ACC112 (cell line): ENCODE data around the gene CCL5.

ENCODE experiments used
- H2AFZ ChIP-seq: fragments of 200-600 bp; sonication (generic); one replicate; pipeline ENCODE4 v1.6.0; 2017; ENCODE audit warnings: antibody characterized with exemption, low read length; ENCODE audit not compliant: unreplicated experiment
- H3K27ac ChIP-seq: fragments of 200-600 bp; sonication (generic); 2 replicates; pipeline ENCODE4 v1.5.1; 2014; ENCODE audit warnings: low read depth, mild to moderate bottlenecking, antibody characterized with exemption, low read length, moderate library complexity
- H3K27me3 ChIP-seq: fragments of 200-600 bp; sonication (generic); 2 replicates; pipeline ENCODE4 v1.6.1; 2014; ENCODE audit warnings: mild to moderate bottlenecking, antibody characterized with exemption, low read length, moderate library complexity, mixed read lengths; ENCODE audit not compliant: insufficient read depth
- H3K36me3 ChIP-seq: fragments of 200-600 bp; sonication (generic); 2 replicates; pipeline ENCODE4 v1.6.1; 2016; ENCODE audit warnings: mild to moderate bottlenecking, antibody characterized with exemption, low read length, moderate library complexity, mixed read lengths; ENCODE audit not compliant: insufficient read depth
- H3K4me1 ChIP-seq: fragments of 200-600 bp; sonication (generic); one replicate; pipeline ENCODE4 v1.6.1; 2016; ENCODE audit warnings: low read length, mixed read lengths; ENCODE audit not compliant: insufficient read depth, unreplicated experiment, control insufficient read depth
- H3K4me3 ChIP-seq: fragments of 200-600 bp; sonication (generic); 2 replicates; pipeline ENCODE4 v1.5.1; 2014; ENCODE audit warnings: mild to moderate bottlenecking, low read depth, low read length
- H3K79me2 ChIP-seq: fragments of 200-600 bp; sonication (generic); one replicate; pipeline ENCODE4 v1.6.0; 2016; ENCODE audit warnings: low read length; ENCODE audit not compliant: control insufficient read depth, unreplicated experiment, insufficient read depth

CCL5 gene

DNA sequence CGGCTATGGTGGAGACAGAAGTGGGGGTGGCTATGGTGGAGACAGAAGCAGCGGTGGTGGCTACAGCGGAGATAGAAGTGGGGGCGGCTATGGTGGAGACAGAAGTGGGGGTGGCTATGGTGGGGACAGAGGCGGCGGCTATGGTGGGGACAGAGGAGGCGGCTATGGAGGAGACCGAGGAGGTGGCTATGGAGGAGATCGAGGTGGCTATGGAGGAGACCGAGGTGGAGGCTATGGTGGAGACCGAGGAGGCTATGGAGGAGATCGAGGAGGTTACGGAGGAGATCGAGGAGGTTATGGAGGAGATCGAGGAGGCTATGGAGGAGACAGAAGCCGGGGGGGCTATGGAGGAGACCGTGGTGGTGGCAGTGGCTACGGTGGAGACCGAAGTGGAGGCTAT lies 35.6 kb downstream of the CCL5 start:
- Histone ChIP-seq H2AFZ (no peak overlapping the region), H3K4me3 (no peak overlapping the region), H3K27ac (no peak overlapping the region), H3K36me3 (peaks cover 51% of the 10 kb centered on the region), H3K79me2 (peaks cover 11% of the 10 kb centered on the region), H3K4me1 (peaks cover 5% of the 10 kb centered on the region), H3K27me3 (no peaks in the 10 kb centered on the region)

DNA sequence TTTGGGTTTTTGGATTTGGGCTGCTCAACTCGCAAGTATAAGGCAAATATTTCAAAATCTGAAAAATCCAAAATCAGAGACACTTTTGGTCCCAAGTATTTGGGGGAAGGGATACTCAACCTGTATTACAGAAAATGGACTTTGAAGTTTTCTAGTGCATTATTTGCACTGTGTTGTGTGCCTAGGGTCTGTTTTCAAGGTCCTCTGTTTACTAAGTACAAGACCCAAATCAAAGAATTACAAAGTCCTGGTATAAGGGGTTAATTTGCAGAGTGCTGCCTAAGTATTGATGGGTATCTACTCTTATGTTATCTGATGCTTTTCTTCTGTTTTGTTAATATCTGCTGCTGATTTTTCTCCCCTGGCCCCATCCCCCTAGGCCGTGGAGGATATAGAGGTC lies 36.5 kb downstream of the CCL5 start:
- no peak overlapping the region for H3K4me3 ChIP-seq
- peaks cover 11% of the 10 kb centered on the region for H3K79me2 ChIP-seq
- H3K4me1 ChIP-seq = peaks cover 5% of the 10 kb centered on the region
- H3K27ac ChIP-seq = no peak overlapping the region
- H2AFZ ChIP-seq = no peak overlapping the region
- H3K36me3 ChIP-seq = peaks cover 51% of the 10 kb centered on the region
- H3K27me3 ChIP-seq = no peaks in the 10 kb centered on the region

DNA sequence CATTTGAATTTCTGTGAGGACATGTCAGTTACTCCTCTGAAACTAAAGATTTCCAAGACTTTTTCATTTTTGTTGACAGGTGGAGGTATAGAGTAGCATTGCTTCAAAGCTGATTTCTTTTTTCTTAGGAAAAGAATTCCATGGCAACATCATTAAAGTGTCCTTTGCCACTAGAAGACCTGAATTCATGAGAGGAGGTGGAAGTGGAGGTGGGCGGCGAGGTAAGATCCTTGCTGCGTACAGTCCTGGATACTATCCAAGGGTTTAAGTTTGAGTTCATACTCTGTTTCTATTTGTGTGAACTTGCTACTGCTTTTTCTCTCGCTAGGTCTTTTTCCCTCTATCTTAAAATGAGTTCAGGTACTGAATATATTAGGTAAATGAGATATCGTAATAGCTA lies 37.9 kb downstream of the CCL5 start:
- Histone ChIP-seq H2AFZ (no peak overlapping the region), H3K79me2 (peaks cover 11% of the 10 kb centered on the region), H3K27ac (no peak overlapping the region), H3K4me3 (no peak overlapping the region), H3K27me3 (no peaks in the 10 kb centered on the region), H3K4me1 (peaks cover 5% of the 10 kb centered on the region), H3K36me3 (peaks cover 43% of the 10 kb centered on the region)

DNA sequence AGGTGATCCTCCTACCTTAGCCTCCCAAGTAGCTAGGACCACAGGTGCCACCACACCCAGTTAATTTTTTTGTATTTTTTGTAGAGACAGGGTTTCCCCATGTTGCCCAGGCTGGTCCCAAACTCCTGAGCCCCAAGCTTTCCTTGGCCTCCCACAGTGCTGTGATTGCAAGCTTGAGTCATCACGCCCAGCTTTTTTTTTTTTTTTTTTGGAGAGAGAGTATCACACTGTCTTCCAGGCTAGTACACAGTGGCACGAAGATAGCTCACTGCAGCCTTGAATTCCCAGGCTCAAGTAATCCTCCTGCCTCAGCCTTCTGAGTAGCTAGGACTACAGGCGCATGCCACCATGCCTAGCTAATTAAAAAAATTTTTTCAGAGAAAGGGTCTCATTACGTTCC lies 38.7 kb downstream of the CCL5 start:
- no peak overlapping the region for H3K4me3 ChIP-seq
- H2AFZ ChIP-seq = no peak overlapping the region
- H3K36me3 ChIP-seq = peaks cover 39% of the 10 kb centered on the region
- H3K27me3 ChIP-seq = no peaks in the 10 kb centered on the region
- H3K4me1 ChIP-seq = peaks cover 5% of the 10 kb centered on the region
- peaks cover 11% of the 10 kb centered on the region for H3K79me2 ChIP-seq
- H3K27ac ChIP-seq = no peak overlapping the region

DNA sequence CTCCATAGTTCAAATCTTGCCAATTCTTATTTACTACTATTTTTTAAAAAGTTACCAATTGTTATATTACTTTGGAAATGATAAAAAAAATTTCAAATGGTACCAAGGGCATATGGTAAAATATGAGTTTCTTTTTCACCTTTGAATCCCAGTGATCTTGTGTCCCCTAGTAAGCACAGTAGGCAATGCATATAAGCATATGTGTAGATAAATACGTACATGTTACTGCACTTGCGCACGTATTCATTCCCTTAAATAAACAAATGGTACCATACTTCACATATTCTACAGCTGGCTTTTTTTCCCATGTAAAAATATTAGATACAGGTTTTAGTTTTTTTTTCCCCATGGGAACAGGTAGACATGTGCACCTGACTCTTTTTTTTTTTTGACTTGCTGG lies 39.1 kb downstream of the CCL5 start:
- Histone ChIP-seq H3K4me1 (peaks cover 5% of the 10 kb centered on the region), H3K79me2 (peaks cover 11% of the 10 kb centered on the region), H3K27me3 (no peaks in the 10 kb centered on the region), H3K4me3 (no peak overlapping the region), H2AFZ (no peak overlapping the region), H3K36me3 (peaks cover 39% of the 10 kb centered on the region), H3K27ac (no peak overlapping the region)

DNA sequence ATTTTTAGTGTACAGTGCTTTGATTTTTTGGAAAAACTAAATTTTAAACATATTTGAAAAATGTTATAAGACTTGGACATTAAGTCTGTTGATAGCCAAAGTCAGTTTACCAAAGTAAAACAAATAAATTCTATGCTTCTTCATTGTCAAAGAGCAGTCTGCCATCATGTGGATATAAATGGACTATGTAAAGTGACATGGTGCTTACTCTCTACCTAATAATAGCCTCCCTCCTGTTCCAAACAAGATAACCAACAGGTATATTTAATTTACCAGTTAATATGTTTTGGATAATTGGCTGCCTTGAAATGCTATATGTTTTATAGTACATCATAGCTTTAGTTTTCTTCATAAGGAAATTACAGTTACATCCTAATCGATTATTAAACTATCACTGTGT lies 55.0 kb downstream of the CCL5 start:
- H3K36me3 ChIP-seq = peaks cover 52% of the 10 kb centered on the region
- H3K4me3 ChIP-seq = no peak overlapping the region
- peaks cover 33% of the 10 kb centered on the region for H3K79me2 ChIP-seq
- no peak overlapping the region for H3K27ac ChIP-seq
- H3K4me1 ChIP-seq = peaks cover 3% of the 10 kb centered on the region
- H2AFZ ChIP-seq = no peak overlapping the region
- no peaks in the 10 kb centered on the region for H3K27me3 ChIP-seq
